GM12872 (cell line): ENCODE results near the gene ELK4.

Experiments
- CTCF ChIP-seq: IDR thresholded peaks from 3 replicates; pipeline ENCODE4 v1.5.1; 2011; ENCODE audit warnings: low read depth, mild to moderate bottlenecking, low read length, moderate library complexity; ENCODE audit not compliant: insufficient read depth

The ELK4 gene

GRCh38 chr1:205676002-205676401 lies 44.2 kb upstream of the ELK4 start:
- TF ChIP-seq CTCF: no peak

GRCh38 chr1:205675247-205675646 lies 43.4 kb upstream of the ELK4 start:
- TF ChIP-seq CTCF: no peak

- TF ChIP-seq CTCF: no peak
Measured at GRCh38 chr1:205672970-205673369, 41.2 kb upstream of the ELK4 start.

- TF ChIP-seq CTCF: no peak
Measured at GRCh38 chr1:205672395-205672889, 40.6 kb upstream of the ELK4 start.

GRCh38 chr1:205670611-205671430 lies 39.0 kb upstream of the ELK4 start:
- TF ChIP-seq CTCF: no peak

GRCh38 chr1:205670150-205670446 lies 38.3 kb upstream of the ELK4 start:
- TF ChIP-seq CTCF: no peak

- TF ChIP-seq CTCF: no peak
Measured at GRCh38 chr1:205669341-205670149, 37.7 kb upstream of the ELK4 start.
